IMR-90 (cell line): Measurements from ENCODE around the gene MEGF6. TPM values are rescaled to one million over a fixed set of nuclear protein-coding genes. Genes with fewer than 3 reads are reported as not detected.

Source experiments
- ATAC-seq: fragments of 200-7000 bp; cut with Tn5 transposase; 2 replicates; pipeline ENCODE4 v1.9.1; 2020; ENCODE audit warnings: low read depth, mild to moderate bottlenecking, moderate library complexity
- BruUV-seq: library from RNA; stranded (reverse); fragments of 400-500 nt; replicated peaks from 2 replicates; lab custom pipeline; 2021; lab: Mats Ljungman, UMichigan
- CTCF ChIA-PET: fragments of 300-600 bp; formaldehyde crosslinking; extraction: SDS; loops from one replicate; lab custom pipeline; 2021; ENCODE audit warnings: antibody characterized with exemption; lab: Yijun Ruan, JAX
- POLR2A ChIA-PET: fragments of 300-600 bp; sonication (Branson Sonifier 250); formaldehyde crosslinking; loops from one replicate; lab custom pipeline; 2022; ENCODE audit warnings: antibody characterized with exemption; ENCODE audit not compliant: unreplicated experiment; lab: Charles Lee
- DNase-seq: peaks from one replicate; pipeline ENCODE4 v3.0.0; 2013
- H2AFZ ChIP-seq: replicated peaks from 2 replicates; pipeline ENCODE3; 2013; ENCODE audit warnings: low read length, mild to moderate bottlenecking; ENCODE audit not compliant: poor library complexity
- H2AK5ac ChIP-seq: 2 replicates; pipeline ENCODE4 v1.6.1; 2013; ENCODE audit warnings: low read depth, low read length, inconsistent platforms
- H2AK9ac ChIP-seq: replicated peaks from 2 replicates; pipeline ENCODE3; 2013; ENCODE audit warnings: mild to moderate bottlenecking, low read depth, low read length, moderate library complexity; ENCODE audit not compliant: poor library complexity
- H2BK120ac ChIP-seq: 2 replicates; pipeline ENCODE4 v1.6.1; 2013; ENCODE audit warnings: low read depth, low read length, inconsistent platforms
- H2BK15ac ChIP-seq: 3 replicates; pipeline ENCODE4 v1.6.1; 2013; ENCODE audit warnings: low read depth, low read length, inconsistent platforms
- H2BK20ac ChIP-seq: 2 replicates; pipeline ENCODE4 v1.6.1; 2013; ENCODE audit warnings: low read depth, mild to moderate bottlenecking, inconsistent platforms, low read length, moderate library complexity
- H2BK5ac ChIP-seq: 2 replicates; pipeline ENCODE4 v1.6.1; 2013; ENCODE audit warnings: mild to moderate bottlenecking, low read depth, low read length, inconsistent platforms; ENCODE audit not compliant: poor library complexity, severe bottlenecking
- H3K14ac ChIP-seq: replicated peaks from 2 replicates; pipeline ENCODE4 v1.6.1; 2013; ENCODE audit warnings: low read depth, low read length, inconsistent platforms
- H3K18ac ChIP-seq: 2 replicates; pipeline ENCODE4 v1.6.1; 2013; ENCODE audit warnings: low read depth, low read length, control low read depth
- H3K23ac ChIP-seq: 2 replicates; pipeline ENCODE4 v1.6.1; 2013; ENCODE audit warnings: low read depth, low read length, inconsistent platforms
- H3K27ac ChIP-seq: 2 replicates; pipeline ENCODE4 v1.5.1; 2013; ENCODE audit warnings: mild to moderate bottlenecking, control low read depth, low read length; ENCODE audit not compliant: insufficient read depth
- H3K27me3 ChIP-seq: 2 replicates; pipeline ENCODE4 v1.6.1; 2013; ENCODE audit warnings: low read length; ENCODE audit not compliant: control insufficient read depth, insufficient read depth
- H3K36me3 ChIP-seq: 2 replicates; pipeline ENCODE4 v1.6.1; 2013; ENCODE audit warnings: low read length, mixed read lengths; ENCODE audit not compliant: control insufficient read depth, insufficient read depth
- H3K4ac ChIP-seq: 2 replicates; pipeline ENCODE4 v1.6.1; 2013; ENCODE audit warnings: low read depth, low read length, inconsistent platforms
- H3K4me1 ChIP-seq: 2 replicates; pipeline ENCODE4 v1.6.1; 2013; ENCODE audit warnings: low read length, mixed read lengths; ENCODE audit not compliant: control insufficient read depth, insufficient read depth
- H3K4me2 ChIP-seq: 2 replicates; pipeline ENCODE4 v1.6.1; 2013; ENCODE audit warnings: low read depth, mild to moderate bottlenecking, control low read depth, low read length, moderate library complexity
- H3K4me3 ChIP-seq: 2 replicates; pipeline ENCODE4 v1.5.1; 2013; ENCODE audit warnings: low read depth, mild to moderate bottlenecking, control low read depth, low read length, moderate library complexity; ENCODE audit not compliant: insufficient read depth
- H3K56ac ChIP-seq: 2 replicates; pipeline ENCODE4 v1.6.1; 2013; ENCODE audit warnings: low read length, inconsistent platforms; ENCODE audit not compliant: insufficient read depth; ENCODE audit errors: extremely low read depth
- H3K79me1 ChIP-seq, 2 experiments: 2 replicates each; pipeline ENCODE4 v1.6.1; 2013; ENCODE audit warnings: low read length in 2 of 2, inconsistent platforms in 1 of 2, low read depth in 1 of 2
- H3K9ac ChIP-seq: 2 replicates; pipeline ENCODE4 v1.6.1; 2013; ENCODE audit warnings: low read depth, low read length, control low read depth
- H3K9me1 ChIP-seq: 2 replicates; pipeline ENCODE4 v1.6.1; 2013; ENCODE audit warnings: low read length, inconsistent platforms; ENCODE audit not compliant: insufficient read depth
- H3K9me3 ChIP-seq: 2 replicates; pipeline ENCODE4 v1.6.1; 2013; ENCODE audit warnings: low read length; ENCODE audit not compliant: control insufficient read depth, insufficient read depth
- H4K20me1 ChIP-seq: 2 replicates; pipeline ENCODE4 v1.6.1; 2013; ENCODE audit warnings: low read length, inconsistent platforms; ENCODE audit not compliant: insufficient read depth
- H4K5ac ChIP-seq: 2 replicates; pipeline ENCODE4 v1.6.1; 2013; ENCODE audit warnings: mild to moderate bottlenecking, low read depth, low read length, control low read depth
- H4K8ac ChIP-seq, 2 experiments: 2 replicates each; pipeline ENCODE4 v1.6.1; 2013; ENCODE audit warnings: low read depth in 2 of 2, low read length in 2 of 2, control low read depth in 1 of 2, inconsistent platforms in 1 of 2
- H4K91ac ChIP-seq: 2 replicates; pipeline ENCODE4 v1.6.1; 2013; ENCODE audit warnings: low read depth, low read length, inconsistent platforms; ENCODE audit not compliant: insufficient read depth
- CEBPB ChIP-seq: IDR thresholded peaks from 2 replicates; pipeline ENCODE4 v1.6.1; 2012; ENCODE audit warnings: low read depth, low read length, improper control_type of control experiment
- CHD1 ChIP-seq: IDR thresholded peaks from 2 replicates; pipeline ENCODE4 v1.6.1; 2012; ENCODE audit warnings: low read depth, low read length, improper control_type of control experiment
- CTCF ChIP-seq: conservative IDR thresholded peaks from 2 replicates; pipeline ENCODE4 v1.5.1; 2012; ENCODE audit warnings: mild to moderate bottlenecking, low read depth, low read length, improper control_type of control experiment
- ELK1 ChIP-seq: fragments of 150-350 bp; IDR thresholded peaks from 2 replicates; pipeline ENCODE4 v1.6.1; 2016; ENCODE audit warnings: low read depth, mild to moderate bottlenecking, low read length, moderate library complexity, borderline replicate concordance
- FOS ChIP-seq: fragments of 150-350 bp; IDR thresholded peaks from 2 replicates; pipeline ENCODE4 v1.6.1; 2016; ENCODE audit warnings: low read depth, low read length
- MAFK ChIP-seq: IDR thresholded peaks from 2 replicates; pipeline ENCODE4 v1.6.1; 2012; ENCODE audit warnings: low read depth, low read length, improper control_type of control experiment
- MXI1 ChIP-seq: IDR thresholded peaks from 2 replicates; pipeline ENCODE4 v1.6.1; 2012; ENCODE audit warnings: low read depth, mild to moderate bottlenecking, low read length, moderate library complexity, borderline replicate concordance
- NFE2L2 ChIP-seq: fragments of 150-350 bp; IDR thresholded peaks from 2 replicates; pipeline ENCODE4 v1.6.1; 2016; ENCODE audit warnings: low read depth, mild to moderate bottlenecking, low read length
- POLR2A ChIP-seq: IDR thresholded peaks from 2 replicates; pipeline ENCODE4 v1.6.1; 2012; ENCODE audit warnings: mild to moderate bottlenecking, low read depth, low read length
- RAD21 ChIP-seq: IDR thresholded peaks from 2 replicates; pipeline ENCODE4 v1.6.1; 2012; ENCODE audit warnings: low read length, improper control_type of control experiment
- RCOR1 ChIP-seq: IDR thresholded peaks from 2 replicates; pipeline ENCODE4 v1.6.1; 2012; ENCODE audit warnings: mild to moderate bottlenecking, low read length, improper control_type of control experiment; ENCODE audit not compliant: insufficient replicate concordance
- RFX5 ChIP-seq: IDR thresholded peaks from 2 replicates; pipeline ENCODE4 v1.8.0; 2012; ENCODE audit warnings: low read depth, mild to moderate bottlenecking, low read length, moderate library complexity
- SMC3 ChIP-seq: fragments of 150-350 bp; IDR thresholded peaks from 2 replicates; pipeline ENCODE4 v1.6.1; 2016; ENCODE audit warnings: low read depth, mild to moderate bottlenecking, antibody characterized with exemption, low read length, moderate library complexity
- USF2 ChIP-seq: fragments of 150-350 bp; IDR thresholded peaks from 2 replicates; pipeline ENCODE4 v1.6.1; 2017; ENCODE audit warnings: mild to moderate bottlenecking, antibody characterized with exemption, low read length, low read depth
- WGBS, 2 experiments: methylation state at CpG; one replicate each; pipeline versions ENCODE4 v1.1.5 to v1.1.7; 2013; ENCODE audit warnings: missing lambda C conversion rate in 2 of 2; ENCODE audit not compliant: insufficient read length in 1 of 2; ENCODE audit errors: extremely low coverage in 2 of 2; 5-methylcytosine and 5-hydroxymethylcytosine counted together
- dilution Hi-C: fragments of 300-500 bp; cut with HindIII; formaldehyde crosslinking; loops from one replicate; pipeline ENCODE4 v1.14.3; 2018; ENCODE audit warnings: low sequenced_read_pairs; ENCODE audit not compliant: unreplicated experiment
- in situ Hi-C: fragments of 300-500 bp; cut with MboI; formaldehyde crosslinking; loops from 3 replicates; pipeline ENCODE4 v1.14.3; 2019; ENCODE audit warnings: low sequenced_read_pairs, inconsistent platforms, mixed read lengths
- intact Hi-C: fragments of 100-400 bp; cut with micrococcal nuclease; formaldehyde crosslinking; loops from 2 replicates; pipeline ENCODE4 v1.10.0; 2022
- polyA plus RNA-seq, 3 experiments: library from polyadenylated mRNA; depleted of rRNA; stranded (reverse); fragments of >200 nt; gene quantifications; 2 replicates each; pipeline ENCODE4 v1.2.3, GENCODE V29; 2012; ENCODE audit warnings: low replicate concordance in 1 of 3
- total RNA-seq: library from RNA; depleted of rRNA; stranded (reverse); fragments of >200 nt; gene quantifications from 2 replicates; pipeline ENCODE4 v1.2.3, GENCODE V29; 2012

MEGF6 gene
- total and polyA plus RNA-seq, 2 of the 4 experiments (the other 2 are of a cell fraction), result 0.72 to 4.1 TPM

- no peak overlapping the region for H4K8ac ChIP-seq
- no peak overlapping the region for H2AK9ac ChIP-seq
- peaks cover 56% of the 10 kb centered on the region for H3K27me3 ChIP-seq
- no peak overlapping the region for H2BK5ac ChIP-seq
- no peak overlapping the region for H2BK15ac ChIP-seq
- H3K9me3 ChIP-seq, result no peaks in the 10 kb centered on the region
- H4K91ac ChIP-seq, result no peak overlapping the region
- dilution Hi-C loops, result no loop called here
- no peak overlapping the region for H3K4me3 ChIP-seq
- no peaks in the 10 kb centered on the region for H3K4me1 ChIP-seq
- H2BK120ac ChIP-seq, result no peak overlapping the region
- no peak for TF ChIP-seq MAFK
- TF ChIP-seq RFX5, result no peak
- no peak for TF ChIP-seq MXI1
- TF ChIP-seq RAD21, result no peak
- no peak for TF ChIP-seq FOS
- TF ChIP-seq NFE2L2, result no peak
- no peak for TF ChIP-seq SMC3
- TF ChIP-seq RCOR1, result no peak
- no peak for TF ChIP-seq ELK1
- TF ChIP-seq USF2, result no peak
- TF ChIP-seq POLR2A, result no peak
- no peak for TF ChIP-seq CEBPB
- TF ChIP-seq CTCF, result no peak
- TF ChIP-seq CHD1, result no peak
- H3K14ac ChIP-seq, result no peak overlapping the region
- no peaks in the 10 kb centered on the region for H3K9me1 ChIP-seq
- no peaks in the 10 kb centered on the region; the same call in 1 of the 2 replicates for H4K20me1 ChIP-seq
- in situ Hi-C loops, result no loop called here
- H4K5ac ChIP-seq, result no peak overlapping the region
- H3K27ac ChIP-seq, result no peak overlapping the region
- no peak overlapping the region for H3K56ac ChIP-seq
- ATAC-seq (no peak), DNase-seq (no peak)
- H2AK5ac ChIP-seq, result no peak overlapping the region
- H3K4ac ChIP-seq, result no peak overlapping the region
- WGBS, 2 experiments, result 38% methylated on average over 8 of the region's 26 CpGs; no CpG with 5 or more reads in 1 of the 2 experiments
- no peaks in the 10 kb centered on the region for H3K36me3 ChIP-seq
- no peak overlapping the region for H3K9ac ChIP-seq
- no peak overlapping the region for H3K4me2 ChIP-seq
- no peak overlapping the region for H3K18ac ChIP-seq
- no peak overlapping the region for H2AFZ ChIP-seq
- BruUV-seq, result no TSS peak
- no peak overlapping the region for H3K23ac ChIP-seq
- no peaks in the 10 kb centered on the region for H3K79me1 ChIP-seq
- intact Hi-C loops, result no loop called here
- H2BK20ac ChIP-seq, result no peak overlapping the region
- POLR2A ChIA-PET, result no interaction called here
- CTCF ChIA-PET, result no interaction called here
These were observed 46.4 kb upstream of the MEGF6 start for GRCh38 chr1:3657578-3658230.
